GM13977 (cell line): Measurements from ENCODE around the gene PML.
"Not testable (repeated sequence)": the region's sequence is repeated elsewhere in the genome, so short reads cannot be mapped to it uniquely, and the experiment has no call there.

Experiments used
- DNase-seq: peaks from one replicate; pipeline ENCODE4 v3.0.0; 2012; ENCODE audit warnings: low spot score
- CTCF ChIP-seq: IDR thresholded peaks from 2 replicates; pipeline ENCODE4 v1.5.1; 2012; ENCODE audit warnings: mild to moderate bottlenecking, control low read depth; ENCODE audit not compliant: insufficient read depth; ENCODE audit errors: extremely low read depth, missing control alignments
- in situ Hi-C: fragments of 300-500 bp; cut with MboI; formaldehyde crosslinking; loops from one replicate; pipeline ENCODE4 v1.12.0; 2022; ENCODE audit warnings: low sequenced_read_pairs, low pct_unique_long_range_greater_than_20kb, mixed read lengths, inconsistent platforms; ENCODE audit not compliant: unreplicated experiment

Gene PML

GRCh38 chr15:74072614-74073337 is 78.3 kb downstream of the PML start:
- peak; percentile 58 for TF ChIP-seq CTCF
- in situ Hi-C loops, DNase-seq: not testable (repeated sequence)

GRCh38 chr15:74075781-74076180 is 81.3 kb downstream of the PML start:
- DNase-seq, in situ Hi-C loops: not testable (repeated sequence)

GRCh38 chr15:74082450-74082849 is 87.9 kb downstream of the PML start, which contains the start of gene GOLGA6A:
Gene GOLGA6A, minus strand, starts transcription at chr15:74082550. Its CDS starts 41 bp downstream, at chr15:74082509.
- in situ Hi-C loops, DNase-seq: not testable (repeated sequence)

- DNase-seq, in situ Hi-C loops: not testable (repeated sequence)
Observed at GRCh38 chr15:74094567-74094966, 100.1 kb downstream of the PML start.

GRCh38 chr15:74095610-74096009 is 101.1 kb downstream of the PML start:
- DNase-seq, in situ Hi-C loops: not testable (repeated sequence)

GRCh38 chr15:74096753-74097474 is 102.4 kb downstream of the PML start:
- DNase-seq, in situ Hi-C loops: not testable (repeated sequence)
